ENCODE measurements around the gene MAP4K4.

Gene MAP4K4

GRCh38 chr2:101808006-101808562 lies 110.6 kb downstream of the MAP4K4 start:
- H3K27ac ChIP-seq (ENCODE audit: low read length): no peak overlapping the region
- no peak for DNase-seq

GRCh38 chr2:101809698-101810097 lies 112.2 kb downstream of the MAP4K4 start:
- no peak overlapping the region for H3K9ac ChIP-seq (ENCODE audit: low read length)
- H3K4me1 ChIP-seq (ENCODE audit: low read length): no peaks in the 10 kb centered on the region
- no peaks in the 10 kb centered on the region for H3K36me3 ChIP-seq (replicated peaks; ENCODE audit: insufficient read depth, low read length)
- no peak overlapping the region for H3K4me3 ChIP-seq (ENCODE audit: low read length)
- H3K9me3 ChIP-seq (replicated peaks; ENCODE audit: insufficient read depth, low read length): no peaks in the 10 kb centered on the region
- H3K4me2 ChIP-seq (ENCODE audit: low read depth, low read length): no peak overlapping the region
- H3K79me2 ChIP-seq (ENCODE audit: low read length): no peaks in the 10 kb centered on the region
- no peak overlapping the region for H3K27ac ChIP-seq (ENCODE audit: low read length)
- no peaks in the 10 kb centered on the region for H3F3A ChIP-seq (ENCODE audit: insufficient read depth, low read length)
- H3K27me3 ChIP-seq (replicated peaks; ENCODE audit: insufficient read depth, low read length): no peaks in the 10 kb centered on the region
- DNase-seq: no peak
- no peak overlapping the region for H2AFZ ChIP-seq (ENCODE audit: low read length)
- no peak for TF ChIP-seq CTCF (IDR thresholded peaks at IDR 0.05; ENCODE audit: low read length)
- TF ChIP-seq EZH2 (optimal IDR thresholded peaks at IDR 0.05; ENCODE audit: low read depth, low read length): no peak
- TF ChIP-seq EZH2phosphoT487 (IDR thresholded peaks at IDR 0.05; ENCODE audit: low read length): no peak
- H4K20me1 ChIP-seq (ENCODE audit: insufficient read depth, low read length): no peaks in the 10 kb centered on the region
- H3K9me2 ChIP-seq (replicated peaks; ENCODE audit: insufficient read depth, low read length): no peaks in the 10 kb centered on the region

More at GRCh38 chr2:101808006-101808562, 110.6 kb downstream of the MAP4K4 start:
- Histone ChIP-seq H2AFZ (ENCODE audit: low read length) (no peak overlapping the region), H3K4me3 (ENCODE audit: low read length) (no peak overlapping the region), H3K4me1 (ENCODE audit: low read length) (no peaks in the 10 kb centered on the region), H4K20me1 (ENCODE audit: insufficient read depth, low read length) (no peaks in the 10 kb centered on the region), H3K36me3 (replicated peaks; ENCODE audit: insufficient read depth, low read length) (no peaks in the 10 kb centered on the region), H3F3A (ENCODE audit: insufficient read depth, low read length) (no peaks in the 10 kb centered on the region), H3K9me3 (replicated peaks; ENCODE audit: insufficient read depth, low read length) (no peaks in the 10 kb centered on the region), H3K79me2 (ENCODE audit: low read length) (no peaks in the 10 kb centered on the region), H3K9ac (ENCODE audit: low read length) (no peak overlapping the region), H3K4me2 (ENCODE audit: low read depth, low read length) (no peak overlapping the region), H3K27me3 (replicated peaks; ENCODE audit: insufficient read depth, low read length) (no peaks in the 10 kb centered on the region), H3K9me2 (replicated peaks; ENCODE audit: insufficient read depth, low read length) (no peaks in the 10 kb centered on the region)
- TF ChIP-seq EZH2phosphoT487 (IDR thresholded peaks at IDR 0.05; ENCODE audit: low read length) (no peak), EZH2 (optimal IDR thresholded peaks at IDR 0.05; ENCODE audit: low read depth, low read length) (no peak), CTCF (IDR thresholded peaks at IDR 0.05; ENCODE audit: low read length) (no peak)

- H4K20me1 ChIP-seq (ENCODE audit: insufficient read depth, low read length): no peaks in the 10 kb centered on the region
Observed at GRCh38 chr2:101811226-101812015, 113.9 kb downstream of the MAP4K4 start.

More at GRCh38 chr2:101811226-101812015, 113.9 kb downstream of the MAP4K4 start:
- Histone ChIP-seq H3F3A (ENCODE audit: insufficient read depth, low read length) (no peaks in the 10 kb centered on the region), H3K9me3 (replicated peaks; ENCODE audit: insufficient read depth, low read length) (no peaks in the 10 kb centered on the region), H3K4me2 (ENCODE audit: low read depth, low read length) (no peak overlapping the region), H3K9me2 (replicated peaks; ENCODE audit: insufficient read depth, low read length) (no peaks in the 10 kb centered on the region), H2AFZ (ENCODE audit: low read length) (no peak overlapping the region), H3K9ac (ENCODE audit: low read length) (no peak overlapping the region), H3K79me2 (ENCODE audit: low read length) (no peaks in the 10 kb centered on the region), H3K27me3 (replicated peaks; ENCODE audit: insufficient read depth, low read length) (no peaks in the 10 kb centered on the region), H3K27ac (ENCODE audit: low read length) (no peak overlapping the region), H3K36me3 (replicated peaks; ENCODE audit: insufficient read depth, low read length) (no peaks in the 10 kb centered on the region), H3K4me3 (ENCODE audit: low read length) (no peak overlapping the region), H3K4me1 (ENCODE audit: low read length) (no peaks in the 10 kb centered on the region)
- no peak for TF ChIP-seq EZH2phosphoT487 (IDR thresholded peaks at IDR 0.05; ENCODE audit: low read length)
- TF ChIP-seq CTCF (IDR thresholded peaks at IDR 0.05; ENCODE audit: low read length): no peak
- TF ChIP-seq EZH2 (optimal IDR thresholded peaks at IDR 0.05; ENCODE audit: low read depth, low read length): no peak
- DNase-seq: no peak
